Amniotic epithelial cell (primary cell): Measurements from ENCODE around the gene WDR89.
"Not testable (repeated sequence)": the region's sequence is repeated elsewhere in the genome, so short reads cannot be mapped to it uniquely, and the experiment has no call there.

ENCODE experiments used
- DNase-seq: peaks from one replicate; pipeline ENCODE4 v3.0.0-alpha.2; 2010; ENCODE audit warnings: low read depth

Gene WDR89

DNA sequence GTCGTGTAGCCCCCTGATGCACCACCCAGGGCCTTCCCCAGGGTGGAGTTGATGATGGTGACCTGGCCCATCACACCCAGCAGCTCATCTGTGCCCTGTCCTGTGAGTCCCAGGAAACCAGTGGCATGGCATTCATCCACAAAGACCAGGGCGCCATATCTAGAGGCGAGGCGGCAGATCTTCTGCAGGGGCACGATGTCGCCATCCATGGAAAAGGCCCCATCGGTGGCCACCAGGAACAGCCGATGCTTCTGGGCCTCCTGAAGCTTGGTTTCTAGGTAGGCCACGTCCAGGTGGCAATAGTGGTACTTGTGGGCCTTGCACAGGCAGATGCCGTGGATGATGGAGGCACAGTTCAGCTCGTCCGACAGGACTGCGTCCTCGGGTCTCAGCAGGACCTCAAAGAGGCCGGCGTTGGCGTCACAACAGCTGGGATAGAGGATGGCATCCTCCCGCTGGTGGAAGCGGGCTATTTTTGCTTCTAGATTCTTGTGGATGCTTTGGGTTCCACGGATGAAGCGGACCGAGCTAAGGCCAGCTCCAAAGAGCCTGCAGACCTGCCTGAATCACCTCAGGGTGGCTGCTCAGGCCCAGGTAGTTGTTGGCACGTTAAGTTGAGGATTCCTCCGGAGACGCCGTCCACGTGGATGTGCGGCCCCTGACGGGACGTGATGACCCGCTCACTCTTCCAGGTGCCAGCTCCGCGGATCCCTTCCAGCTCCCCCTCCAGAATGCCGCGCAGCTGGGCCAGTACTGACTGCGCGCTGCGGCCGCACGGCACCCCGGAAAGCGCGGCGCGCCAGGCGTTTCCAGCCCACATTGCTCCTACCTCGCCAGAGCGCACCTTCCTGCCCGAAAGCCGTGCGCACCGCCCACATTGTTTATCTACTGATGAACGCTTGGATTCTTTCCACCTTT lies 47.0 kb downstream of the WDR89 start:
- no peak for DNase-seq

DNA sequence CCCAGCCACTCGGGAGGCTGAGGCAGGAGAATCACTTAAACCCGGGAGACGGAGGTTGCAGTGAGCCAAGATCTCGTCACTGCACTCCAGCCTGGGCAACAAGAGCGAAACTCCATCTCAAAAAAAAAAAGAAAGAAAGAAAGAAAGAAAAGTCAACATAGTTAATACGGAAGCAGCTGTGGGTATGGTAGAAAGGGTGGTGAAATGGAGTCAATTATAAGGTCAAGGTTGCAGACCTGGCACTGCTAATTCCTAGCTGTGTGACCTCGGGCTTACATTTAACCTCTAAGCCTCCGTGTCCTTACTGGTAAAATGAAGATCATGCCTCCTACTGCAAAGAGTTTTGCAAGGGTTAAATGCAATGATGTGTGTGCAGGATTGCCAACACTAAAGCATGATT lies 58.6 kb downstream of the WDR89 start:
- not testable (repeated sequence) for DNase-seq

DNA sequence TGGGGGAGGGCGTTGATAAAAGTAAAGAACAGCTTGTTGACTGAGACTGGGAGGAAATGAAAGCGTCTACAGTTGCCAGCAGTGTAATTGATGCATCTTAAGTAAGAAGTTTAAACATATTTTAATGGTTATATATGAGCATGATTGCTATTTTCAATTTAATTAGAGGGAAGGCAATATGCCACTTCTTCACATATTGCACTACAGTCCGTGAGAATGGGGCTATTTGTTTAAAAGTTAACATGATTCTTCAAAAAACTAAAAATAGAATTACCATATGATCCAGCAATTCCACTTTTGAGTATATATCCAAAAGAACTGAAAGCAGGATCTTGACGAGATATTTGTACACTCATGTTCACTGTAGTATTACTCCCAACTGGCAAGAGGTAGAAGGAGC lies 60.2 kb downstream of the WDR89 start:
- DNase-seq, result no peak

DNA sequence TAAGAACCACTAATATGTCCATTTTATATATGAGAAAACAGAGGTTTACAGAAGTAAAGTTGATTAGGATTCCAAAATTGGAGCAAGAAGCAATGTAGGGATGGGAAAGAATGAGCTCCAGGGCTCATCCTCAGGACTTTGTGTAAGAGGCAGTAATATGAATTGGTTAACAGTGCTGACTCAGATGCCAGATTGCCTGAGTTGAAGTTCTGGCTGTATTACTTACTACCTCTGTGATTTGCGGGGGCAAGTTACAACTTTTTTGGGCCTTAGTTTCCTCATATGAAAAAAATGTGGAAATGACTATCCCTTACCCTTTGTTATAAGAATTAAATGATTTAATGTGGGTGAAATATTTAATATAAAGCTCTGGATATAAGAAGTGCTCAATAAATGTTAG lies 63.4 kb downstream of the WDR89 start:
- DNase-seq, result peak; percentile 15

DNA sequence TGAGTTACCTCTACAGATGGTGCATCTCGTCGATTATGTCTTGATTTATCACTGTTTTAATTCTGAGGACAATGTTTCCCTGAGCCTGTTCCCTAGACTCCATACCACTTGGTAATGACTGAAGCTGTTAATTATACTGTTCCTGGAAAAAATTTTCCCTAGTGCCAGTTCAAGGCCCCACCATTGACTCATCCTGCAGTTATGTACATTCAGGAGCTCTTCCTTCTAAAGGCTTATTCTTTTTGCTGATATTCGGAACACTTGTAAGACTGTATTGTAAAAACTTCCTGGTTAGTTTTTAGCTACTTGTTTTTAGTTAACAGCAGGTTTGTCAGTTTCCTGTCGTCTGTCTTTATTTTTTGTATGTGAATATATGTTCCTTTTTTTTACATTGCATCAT lies 68.1 kb downstream of the WDR89 start:
- DNase-seq, result peak; percentile 67

DNA sequence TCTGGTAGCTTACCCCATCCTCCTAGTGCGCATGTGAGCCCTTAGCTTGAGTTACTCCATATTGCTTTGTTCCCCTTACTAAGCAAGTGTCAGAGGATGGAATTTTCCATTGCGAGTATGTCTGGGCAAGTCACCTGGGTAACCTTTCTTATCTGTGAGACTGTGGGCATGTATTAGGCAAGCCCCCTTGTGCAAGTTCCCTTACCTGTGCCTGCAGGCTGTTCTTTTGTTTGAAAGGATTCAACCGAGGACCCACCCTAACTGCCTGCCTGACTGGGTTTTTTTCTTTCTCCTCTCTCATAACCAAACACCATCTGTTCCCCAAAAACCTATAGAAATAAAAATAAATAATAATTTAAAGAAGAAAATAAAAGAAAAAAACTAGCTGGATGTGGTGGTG lies 76.2 kb downstream of the WDR89 start:
- DNase-seq, result no peak

DNA sequence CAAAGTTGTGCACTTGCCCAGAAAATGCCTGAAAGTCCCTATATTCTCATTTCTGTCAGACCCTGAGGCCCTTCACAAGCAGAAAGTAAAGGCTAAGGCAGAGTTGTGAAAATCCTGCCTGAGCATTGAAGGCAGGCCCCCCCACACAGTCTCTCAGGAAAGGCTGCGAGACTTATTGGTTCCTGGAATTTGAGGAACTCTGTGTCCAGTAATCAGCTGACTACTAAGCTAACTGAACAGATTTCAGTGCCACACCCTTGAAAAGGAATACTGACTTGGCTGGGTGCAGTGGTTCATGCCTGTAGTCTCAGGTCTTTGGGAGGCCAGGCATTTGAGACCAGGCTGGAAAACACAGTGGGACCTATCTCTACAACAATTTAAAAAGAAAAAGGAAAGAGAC lies 77.4 kb downstream of the WDR89 start:
- DNase-seq, result no peak

DNA sequence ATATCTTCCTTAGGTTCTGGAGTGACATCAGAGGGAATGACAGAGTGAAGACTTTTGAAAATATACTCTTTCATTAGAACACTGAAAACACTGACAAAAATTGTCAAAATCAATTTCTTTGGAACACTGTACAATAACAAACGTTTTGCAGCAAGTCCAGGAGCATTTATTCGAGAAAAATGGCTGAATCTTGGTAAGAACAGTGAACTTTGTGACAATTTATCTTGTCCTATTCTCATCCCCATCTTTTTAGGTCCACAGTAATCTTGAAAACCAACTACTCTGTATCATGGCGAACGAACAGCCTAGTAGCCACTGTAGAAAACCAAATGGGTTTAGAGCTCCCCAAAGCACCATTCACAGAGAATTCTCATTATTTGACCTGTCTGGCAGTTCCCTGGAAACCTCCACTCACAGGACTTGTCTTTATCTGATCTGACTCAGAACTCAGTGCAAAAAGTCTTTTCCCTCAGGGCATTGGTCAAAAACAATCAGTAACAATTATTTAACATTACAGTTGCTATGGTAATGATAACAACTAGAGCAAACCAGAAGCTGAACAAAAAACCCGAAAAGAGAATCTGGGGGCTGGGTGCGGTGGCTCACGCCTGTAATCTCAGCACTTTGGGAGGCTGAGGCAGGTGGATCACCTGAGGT lies 78.2 kb downstream of the WDR89 start:
- peak; percentile 72 for DNase-seq

DNA sequence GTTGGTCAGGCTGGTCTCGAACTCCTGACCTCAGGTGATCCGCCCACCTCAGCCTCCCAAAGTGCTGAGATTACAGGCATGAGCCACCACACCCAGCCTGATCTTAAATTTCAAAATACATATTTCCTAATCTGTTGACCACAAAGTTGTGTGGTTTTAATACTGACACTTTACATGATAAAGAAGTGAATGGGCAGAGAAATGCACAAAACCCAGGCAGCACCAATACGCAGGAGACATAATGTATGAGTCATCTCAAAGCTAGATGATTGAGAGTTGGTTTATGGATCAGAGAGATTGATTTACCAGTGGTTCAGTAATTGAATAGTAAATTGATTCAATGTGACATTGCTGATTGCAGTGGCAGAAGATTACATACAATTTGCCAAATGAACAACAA lies 79.3 kb downstream of the WDR89 start:
- peak; percentile 87 for DNase-seq

DNA sequence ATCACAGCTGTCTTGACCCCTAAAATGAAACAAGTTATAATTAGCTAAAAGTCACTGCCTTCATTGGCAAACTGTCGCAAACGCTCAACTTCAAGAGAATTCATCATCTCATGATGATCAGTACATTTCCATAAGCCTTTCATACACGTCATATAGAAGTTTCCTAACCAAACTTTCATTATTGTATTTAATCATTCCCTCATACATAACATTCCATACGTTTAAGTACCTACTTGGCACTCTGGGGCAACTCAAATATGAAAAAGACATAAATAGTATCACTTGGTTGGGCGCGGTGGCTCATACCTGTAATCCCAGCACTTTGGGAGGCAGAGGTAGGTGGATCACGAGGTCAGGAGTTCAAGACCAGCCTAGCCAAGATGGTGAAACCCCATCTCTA lies 86.1 kb downstream of the WDR89 start:
- DNase-seq, result no peak

DNA sequence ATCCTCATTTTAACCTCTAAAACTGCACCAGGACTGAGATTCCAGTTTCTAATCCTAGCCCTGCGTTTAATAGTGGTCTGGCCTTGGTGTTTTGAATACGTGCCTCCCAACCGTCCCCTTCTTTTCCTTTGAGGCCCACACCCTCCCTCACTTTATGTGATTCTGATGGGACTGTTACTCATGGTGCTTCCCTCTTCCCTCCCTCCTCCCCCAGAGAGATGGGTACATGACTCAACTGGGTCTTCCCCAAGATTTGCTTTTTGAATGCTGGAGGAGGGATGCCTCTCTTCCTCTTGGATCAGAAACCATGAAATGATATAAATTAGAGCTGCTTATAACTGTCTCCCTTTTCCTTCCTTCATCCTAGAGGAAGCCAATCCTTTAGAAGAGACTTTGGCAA lies 90.3 kb downstream of the WDR89 start:
- DNase-seq, result peak; percentile 19

DNA sequence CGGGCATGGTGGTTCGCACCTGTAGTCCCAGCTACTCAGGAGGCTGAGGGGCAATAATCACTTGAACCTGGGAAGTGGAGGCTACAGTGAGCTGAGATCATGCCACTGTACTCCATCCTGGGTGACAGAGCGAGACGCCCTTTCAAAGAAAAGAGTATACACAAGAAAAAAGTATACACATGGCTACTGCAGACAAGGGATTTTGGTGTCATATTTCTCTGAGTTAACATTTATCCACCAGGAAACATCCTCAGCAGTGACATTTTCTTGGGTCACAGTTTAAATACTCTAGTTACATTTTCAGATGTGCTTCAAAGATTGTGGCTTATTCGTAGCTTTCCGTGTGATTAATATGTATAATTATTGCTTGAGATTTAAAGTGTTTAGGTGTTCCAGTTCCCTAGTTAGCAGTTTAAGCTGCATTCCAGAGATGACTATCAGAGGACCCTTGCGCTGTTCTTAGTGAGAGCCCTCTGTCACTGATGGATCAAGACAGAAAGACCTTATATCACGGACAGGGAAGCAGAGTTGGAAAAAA lies 93.8 kb downstream of the WDR89 start:
- no peak for DNase-seq
